ENCODE data around the gene PNLIPRP3.

PNLIPRP3 gene

DNA sequence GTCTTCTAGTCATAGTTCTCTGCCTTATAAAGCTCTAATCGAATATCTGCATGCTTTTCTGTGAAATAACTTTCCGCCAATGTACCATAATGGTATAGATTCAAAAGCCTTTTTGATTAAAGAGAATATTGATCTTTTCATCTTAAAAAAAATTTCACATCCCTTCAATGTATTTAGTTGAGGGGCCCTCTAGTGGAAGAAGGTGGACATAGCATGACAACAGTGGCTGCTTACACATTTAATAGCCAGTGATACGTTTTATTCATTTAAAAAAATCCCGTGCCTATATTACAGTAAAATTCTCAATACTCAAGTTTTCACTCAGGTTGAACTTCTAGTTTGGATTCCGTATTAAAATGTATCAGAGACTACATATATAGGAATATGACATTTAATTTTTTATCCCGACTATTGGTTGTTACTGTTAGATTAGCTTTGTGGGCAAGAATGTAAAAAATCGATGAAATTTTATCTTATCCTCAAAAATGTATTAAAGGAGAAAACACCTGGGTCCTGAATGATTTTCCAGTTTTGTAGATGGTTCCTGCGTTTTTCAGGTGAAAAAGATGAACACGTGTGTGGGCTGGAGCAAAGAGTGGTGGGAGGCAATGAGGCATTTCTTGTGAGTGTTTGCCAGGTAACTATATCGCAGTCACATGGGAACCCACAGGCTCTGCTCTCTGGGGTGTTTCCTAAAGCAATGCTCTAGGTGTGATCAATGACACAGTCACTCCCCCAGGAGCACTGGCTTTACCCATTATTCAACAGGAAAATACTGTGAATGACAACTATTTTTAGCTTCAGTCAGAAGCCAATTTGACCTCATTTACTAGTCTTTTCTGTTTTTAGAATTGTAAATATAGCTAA is 94.0 kb downstream of the PNLIPRP3 start:
- no peak for DNase-seq

- no peak for DNase-seq
Measured at GRCh38 chr10:116522803-116523381, 95.2 kb downstream of the PNLIPRP3 start.

- no peak for DNase-seq
Measured at GRCh38 chr10:116524736-116525135, 97.1 kb downstream of the PNLIPRP3 start.

GRCh38 chr10:116526219-116526618 is 98.6 kb downstream of the PNLIPRP3 start:
- DNase-seq = no peak
